ENCODE measurements around the gene TBC1D8.
A peak's percentile ranks its signal among the peaks of the same experiment; 100 is the strongest.

TBC1D8 gene

DNA sequence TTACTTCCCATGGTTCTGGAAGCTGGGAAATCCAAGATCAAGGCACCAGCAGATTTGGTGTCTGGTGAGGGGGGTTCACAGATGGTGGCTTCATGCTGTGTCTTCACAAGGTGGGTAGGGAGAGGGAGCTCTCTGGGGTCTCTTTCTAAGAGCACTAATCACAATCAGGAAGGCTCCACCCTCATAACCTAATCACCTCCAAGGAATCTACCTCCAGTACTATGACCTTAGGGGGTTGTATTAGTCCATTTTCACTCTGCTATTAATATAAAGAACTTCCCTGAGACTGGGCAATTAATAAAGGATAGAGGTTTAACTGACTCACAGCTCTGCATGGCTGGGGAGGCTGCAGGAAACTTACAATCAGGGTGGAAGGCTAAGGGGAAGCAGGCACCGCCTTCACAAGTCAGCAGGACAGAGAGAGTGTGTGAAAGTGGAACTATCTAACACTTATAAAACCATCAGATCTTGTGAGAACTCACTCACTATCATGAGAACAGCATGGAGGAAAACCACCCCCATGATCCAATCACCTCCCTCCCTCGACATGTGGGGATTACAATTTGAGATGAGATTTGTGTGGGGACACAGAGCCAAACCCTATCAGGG lies 17.6 kb downstream of the TBC1D8 start:
- no peak for DNase-seq

DNA sequence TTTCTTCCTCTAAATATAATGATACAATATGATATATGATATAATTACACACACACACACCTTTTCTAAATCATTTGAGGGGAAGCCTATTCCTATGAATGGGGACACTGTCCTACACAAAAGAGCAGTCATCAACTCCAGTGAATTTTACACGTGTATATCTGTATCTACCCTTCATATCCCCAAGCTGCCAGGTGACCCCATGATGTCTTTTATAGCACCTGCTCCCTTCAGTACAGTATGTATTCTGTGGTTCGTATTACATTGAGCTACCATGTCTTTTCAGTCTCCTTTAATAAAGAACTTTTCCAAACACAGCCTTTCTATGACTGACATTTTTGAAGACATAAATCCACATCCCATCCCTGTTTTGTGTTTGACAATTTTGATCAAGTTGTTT lies 19.0 kb downstream of the TBC1D8 start:
- no peak for DNase-seq

DNA sequence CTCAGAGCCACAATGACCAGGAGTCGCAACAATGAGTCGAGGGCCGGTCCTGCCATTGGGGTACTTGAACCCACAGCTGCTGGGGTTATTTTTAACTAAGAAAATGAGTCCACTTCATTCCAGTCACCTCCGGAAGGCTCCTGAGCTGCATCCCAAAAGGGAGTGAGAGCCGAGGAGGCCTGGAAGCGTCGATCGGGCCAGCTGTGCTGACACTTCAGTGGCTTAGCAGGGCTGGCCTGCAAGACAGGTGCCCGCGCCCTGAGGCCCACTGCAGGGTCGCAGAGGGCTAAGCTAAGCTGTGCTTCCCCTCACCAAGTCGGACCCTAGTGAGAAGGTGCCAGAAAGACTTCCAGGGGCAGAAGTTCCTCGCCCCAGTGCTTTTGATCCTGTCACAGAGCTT lies 21.1 kb downstream of the TBC1D8 start:
- no peak for DNase-seq

DNA sequence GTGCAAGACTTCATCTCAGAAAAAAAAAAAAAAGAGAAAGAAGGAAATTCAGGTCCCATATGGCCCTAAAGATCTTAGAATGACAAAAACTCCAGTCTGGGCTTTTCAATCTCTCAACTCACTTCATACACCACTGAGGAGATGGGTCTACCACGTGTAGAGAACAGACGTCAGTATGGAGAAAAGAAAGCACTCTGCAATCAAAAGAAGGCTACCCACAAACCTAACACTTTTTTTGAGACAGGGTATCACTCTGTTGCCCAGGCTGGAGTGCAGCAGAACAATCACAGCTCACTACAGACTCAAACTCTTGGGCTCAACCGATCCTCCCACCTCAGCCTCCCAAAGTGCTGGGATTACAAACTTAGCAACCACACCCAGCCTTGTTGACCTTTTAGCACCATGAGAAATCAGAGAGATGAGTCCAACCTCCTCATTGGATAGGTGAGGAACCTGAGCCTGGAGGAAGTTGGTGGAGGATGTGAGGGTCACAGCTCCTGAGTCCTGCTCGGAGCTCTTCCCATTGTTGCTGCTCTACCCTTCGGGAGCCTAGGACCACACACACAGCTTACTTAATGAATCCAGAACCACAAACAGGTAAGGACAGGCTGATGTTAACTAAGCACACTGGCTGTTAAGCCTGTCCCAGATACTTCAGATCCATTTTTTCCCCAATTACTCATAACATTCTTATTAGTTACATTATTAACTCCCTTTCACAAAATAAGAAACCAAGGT lies 23.7 kb downstream of the TBC1D8 start:
- no peak for DNase-seq

DNA sequence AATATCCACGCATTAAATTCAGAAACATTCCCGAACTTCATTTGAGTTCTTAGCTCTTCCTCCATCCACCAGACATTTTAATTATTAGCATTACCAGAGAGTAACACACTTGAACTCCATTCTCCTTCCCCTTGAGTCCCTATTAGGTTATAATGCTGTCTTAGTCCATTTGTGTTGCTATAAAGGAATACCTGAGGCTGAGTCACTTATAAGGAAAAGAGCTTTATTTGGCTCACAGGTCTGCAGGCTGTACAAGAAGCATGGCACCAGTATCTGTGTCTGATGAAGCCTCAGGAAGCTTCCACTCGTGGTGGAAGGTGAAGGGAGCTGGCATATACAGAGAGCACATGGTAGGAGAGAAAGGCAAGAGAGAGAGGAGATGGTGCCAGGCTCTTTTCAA lies 25.4 kb downstream of the TBC1D8 start:
- no peak for DNase-seq

DNA sequence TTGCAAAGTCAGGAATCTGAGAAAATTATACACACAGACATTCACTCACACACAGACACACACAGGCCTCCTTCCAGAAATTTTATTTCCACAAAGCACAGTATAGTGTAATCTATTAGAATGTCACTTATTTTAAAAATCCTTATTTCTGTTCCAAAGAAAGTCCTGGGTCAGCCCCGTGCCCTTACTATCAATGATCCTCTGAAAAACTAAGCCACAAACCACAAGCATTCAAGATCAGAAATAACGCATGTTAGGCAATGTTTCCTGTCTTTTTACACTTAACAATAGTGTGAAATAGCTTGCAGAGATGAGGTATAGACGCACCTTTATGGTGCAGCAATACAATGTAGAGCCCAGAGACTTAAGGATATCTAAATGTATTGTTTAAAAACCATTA lies 25.8 kb downstream of the TBC1D8 start:
- no peak for DNase-seq

DNA sequence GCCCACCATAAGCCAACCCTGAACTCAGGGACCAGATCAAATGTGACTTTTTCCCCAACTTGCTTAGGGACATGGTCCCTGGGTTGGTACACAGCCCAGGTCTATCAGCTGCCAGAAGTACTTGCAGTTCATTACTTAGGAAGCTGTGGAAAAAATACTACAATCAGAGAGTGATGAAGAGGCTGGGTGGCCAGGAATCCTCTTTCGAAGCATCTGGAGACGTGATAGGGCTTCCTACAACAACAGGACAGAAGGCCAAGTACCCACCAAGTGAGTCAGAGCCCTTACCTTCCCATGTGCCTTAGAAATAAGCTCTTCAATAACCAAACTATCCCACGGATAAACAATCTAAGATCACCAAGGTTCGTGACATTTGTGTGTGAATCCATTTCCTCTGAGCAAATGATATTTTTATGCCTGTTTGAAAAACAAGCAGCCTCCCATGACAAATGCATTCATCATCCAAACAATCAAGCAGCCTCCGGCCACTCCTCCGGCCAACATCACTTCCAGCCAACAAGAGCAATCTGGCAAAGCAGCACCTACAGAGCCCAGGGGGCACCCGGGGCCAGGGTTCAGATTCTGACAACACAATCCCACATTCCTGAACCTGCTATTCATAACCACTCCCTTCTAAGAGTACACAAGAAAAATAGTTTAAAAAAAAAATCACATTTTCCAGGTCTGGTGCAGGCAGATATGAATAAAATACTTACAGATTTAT lies 26.4 kb downstream of the TBC1D8 start:
- peak; percentile 74 for DNase-seq

DNA sequence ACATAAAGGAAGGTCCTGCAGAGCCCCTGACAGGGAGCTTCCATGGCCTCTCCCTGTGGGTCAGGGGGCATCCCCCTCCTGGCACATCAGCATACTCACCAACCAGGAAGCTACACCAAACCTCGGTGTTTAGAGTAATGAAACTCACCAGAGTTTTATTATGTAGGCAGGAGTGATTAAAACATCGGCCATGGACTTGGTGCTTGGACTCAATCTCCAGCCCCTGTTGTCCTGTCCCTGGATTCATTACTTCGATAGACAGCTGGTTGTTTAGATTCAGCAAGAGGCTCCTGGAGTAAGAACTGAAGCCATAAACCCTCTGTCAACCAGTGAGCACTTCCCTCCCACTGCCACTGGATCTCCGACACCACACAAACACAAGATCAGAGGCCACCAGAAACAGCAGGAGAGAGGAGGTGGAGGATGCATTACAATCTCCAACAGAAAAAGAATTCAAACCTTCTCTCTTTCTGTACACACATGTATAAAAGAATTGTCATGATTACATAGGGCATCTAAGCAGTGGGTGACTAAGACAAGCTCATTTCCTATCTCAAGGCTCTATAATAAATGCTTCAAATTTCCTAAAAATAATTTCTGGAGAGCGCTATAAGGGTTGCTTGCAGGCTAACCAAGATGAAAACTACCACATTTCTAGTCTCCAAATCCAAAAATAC lies 27.2 kb downstream of the TBC1D8 start:
- DNase-seq, result no peak

DNA sequence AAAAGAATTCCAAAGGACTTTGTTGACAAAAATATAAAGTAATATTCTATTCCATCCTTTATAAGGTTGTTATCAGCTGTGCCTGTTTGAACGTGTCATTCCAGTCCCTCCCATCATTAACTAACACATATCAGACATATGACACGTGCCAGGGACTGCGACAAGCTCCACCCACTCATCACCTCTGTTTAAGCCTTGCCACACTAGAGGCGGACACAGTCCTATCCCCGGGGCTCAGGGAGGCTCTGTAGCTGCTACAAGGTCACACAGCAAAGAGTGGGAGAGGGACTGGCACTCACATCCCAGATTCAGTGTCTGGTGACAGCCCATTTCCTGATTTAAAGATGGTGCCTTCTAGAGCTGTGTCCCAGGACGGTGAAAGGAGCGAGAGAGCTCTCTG lies 30.0 kb downstream of the TBC1D8 start:
- DNase-seq, result no peak

DNA sequence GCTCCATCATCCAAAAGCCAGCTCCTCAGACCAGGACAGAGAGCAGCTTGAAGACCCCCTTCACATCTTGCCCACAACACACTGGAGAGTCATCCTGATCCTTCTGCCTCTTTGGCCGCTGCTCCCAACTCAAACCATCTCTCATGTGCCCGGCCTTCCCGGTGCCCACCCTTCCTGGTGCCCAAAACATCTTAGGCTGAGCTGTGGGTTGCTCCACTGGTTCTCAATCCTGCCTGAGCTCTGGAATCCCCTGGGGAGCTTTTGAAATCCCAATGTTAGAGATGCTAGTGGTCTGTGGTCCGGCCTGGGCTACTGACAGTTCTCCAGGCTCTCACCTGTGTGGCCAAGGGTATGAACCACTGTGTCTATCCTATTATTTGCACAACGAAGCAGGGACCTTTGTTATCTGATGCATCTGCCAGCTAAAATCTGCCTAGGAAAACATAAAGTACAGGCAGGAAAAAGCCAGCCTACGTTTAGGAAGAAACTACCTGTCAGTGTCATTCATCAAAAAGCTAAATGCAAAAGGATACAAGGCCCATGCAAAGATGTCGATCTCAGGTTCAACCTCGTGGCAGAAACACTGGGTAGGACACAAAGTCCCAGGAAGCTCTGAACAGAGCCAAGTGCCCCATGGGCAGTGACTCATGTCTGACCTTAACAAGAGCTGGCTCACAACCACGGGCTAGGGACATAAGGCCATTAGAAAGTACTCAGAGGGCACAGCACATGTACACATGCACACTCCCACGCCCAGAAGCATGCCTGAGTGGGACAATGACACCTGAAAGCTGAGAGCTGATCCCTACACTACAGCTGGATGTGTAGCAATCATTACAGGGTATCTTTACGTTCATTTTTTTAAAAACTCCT lies 30.8 kb downstream of the TBC1D8 start:
- peak; percentile 82 for DNase-seq

DNA sequence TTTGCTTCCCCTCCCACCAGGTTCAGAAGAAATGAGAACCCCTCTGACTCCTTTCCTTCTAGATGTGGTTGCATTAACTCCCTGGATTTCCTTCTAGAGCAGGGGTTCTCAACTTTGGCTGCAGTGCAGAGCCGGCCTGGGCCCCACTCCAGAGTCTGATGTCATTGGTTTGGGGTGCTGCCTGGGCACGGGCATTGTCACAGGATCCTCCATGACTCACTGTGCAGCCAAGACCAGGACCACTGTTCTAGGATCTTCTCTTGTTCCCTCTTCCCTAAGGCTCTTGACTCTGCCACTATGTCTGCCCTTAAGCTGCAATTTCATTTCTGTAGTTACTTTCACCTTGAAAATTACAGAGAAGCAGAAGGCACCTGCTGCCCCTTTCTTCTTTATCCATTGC lies 31.8 kb downstream of the TBC1D8 start:
- DNase-seq, result no peak

DNA sequence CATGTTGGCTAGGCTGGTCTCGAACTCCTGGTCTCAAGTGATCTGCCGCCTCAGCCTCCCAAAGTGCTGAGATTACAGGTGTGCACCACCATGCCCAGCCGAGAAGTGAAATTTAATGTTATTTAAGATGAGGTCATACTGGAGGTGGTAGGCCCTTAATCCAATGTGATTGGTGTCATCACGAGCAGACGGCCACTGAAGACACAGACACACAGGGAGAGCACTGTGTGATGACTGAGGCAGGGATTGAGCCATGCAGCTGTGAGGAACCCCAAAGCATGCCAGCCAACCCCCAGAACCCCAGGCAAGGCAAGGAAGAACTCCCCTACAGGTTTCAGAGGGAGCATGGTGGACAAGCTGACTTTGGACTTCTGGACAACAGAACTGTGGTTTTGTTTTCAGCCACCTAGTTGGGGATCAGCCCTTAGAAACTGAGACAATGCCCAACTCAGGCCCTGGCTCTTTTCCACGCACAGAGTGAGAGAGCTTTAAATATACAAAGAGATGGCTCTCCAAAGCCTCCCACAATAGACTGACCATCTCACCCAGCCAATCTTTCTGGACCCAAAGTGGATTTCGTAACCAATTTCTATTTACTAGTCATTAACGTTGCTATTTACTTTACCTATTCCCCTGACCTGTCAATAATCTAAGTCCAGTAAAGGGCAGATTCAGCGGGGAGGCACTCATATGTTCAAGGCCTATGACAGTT lies 34.2 kb downstream of the TBC1D8 start:
- no peak for DNase-seq

DNA sequence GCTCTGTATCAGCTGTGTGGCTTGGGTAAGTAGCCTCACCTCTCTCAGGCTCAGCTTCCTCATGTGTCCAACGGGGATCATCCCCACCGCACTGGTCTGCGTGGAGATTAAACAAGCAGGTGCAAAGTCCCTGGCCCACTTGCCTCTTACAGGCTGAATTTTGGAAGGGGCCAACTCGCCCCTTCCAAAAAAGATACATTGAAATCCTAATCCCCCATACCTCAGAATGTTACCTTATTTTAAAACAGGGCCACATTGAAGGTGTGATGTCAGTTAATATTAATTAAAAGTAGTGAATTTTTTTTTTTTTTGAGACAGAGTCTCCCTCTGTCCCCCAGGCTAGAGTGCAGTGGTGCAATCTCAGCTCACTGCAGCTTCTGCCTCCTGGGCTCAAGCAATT lies 34.8 kb downstream of the TBC1D8 start:
- no peak for DNase-seq

DNA sequence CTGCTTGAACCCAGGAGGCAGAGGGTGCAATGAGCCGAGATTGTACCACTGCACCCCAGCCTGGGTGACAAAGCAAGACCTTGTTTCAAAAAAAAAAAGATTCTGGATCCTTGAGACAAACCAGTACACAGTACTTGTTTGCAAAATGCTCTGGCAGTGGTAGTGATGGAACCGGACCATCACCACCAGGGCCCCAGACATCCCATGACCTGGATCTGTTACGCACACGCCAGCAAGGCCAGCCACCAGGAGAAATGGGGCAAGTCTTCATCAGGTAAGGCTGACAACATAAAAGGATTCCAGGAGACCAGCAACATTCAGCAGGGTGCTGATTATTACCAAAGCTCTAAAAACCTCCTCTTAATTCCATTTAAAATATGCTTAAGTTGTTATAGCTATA lies 35.5 kb downstream of the TBC1D8 start:
- no peak for DNase-seq

DNA sequence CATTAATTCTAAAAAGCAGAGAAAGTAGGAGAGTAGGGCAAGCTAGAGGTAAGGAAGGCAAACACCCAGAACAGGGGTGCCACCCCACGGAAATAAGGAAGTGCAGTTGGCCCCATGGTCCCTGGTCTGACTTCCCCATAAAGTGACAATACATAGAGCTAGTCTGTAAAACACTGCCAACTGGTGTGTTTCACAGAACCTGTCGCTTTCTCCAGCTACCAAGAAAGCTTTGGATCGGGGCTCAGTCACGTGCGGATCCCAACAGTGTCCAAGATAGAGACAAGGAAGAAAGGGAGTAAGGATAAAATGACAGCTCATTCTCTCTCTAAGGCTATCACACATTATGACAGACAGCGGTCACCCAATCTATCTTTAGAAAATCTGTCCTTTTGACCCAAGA lies 36.4 kb downstream of the TBC1D8 start:
- DNase-seq, result no peak

DNA sequence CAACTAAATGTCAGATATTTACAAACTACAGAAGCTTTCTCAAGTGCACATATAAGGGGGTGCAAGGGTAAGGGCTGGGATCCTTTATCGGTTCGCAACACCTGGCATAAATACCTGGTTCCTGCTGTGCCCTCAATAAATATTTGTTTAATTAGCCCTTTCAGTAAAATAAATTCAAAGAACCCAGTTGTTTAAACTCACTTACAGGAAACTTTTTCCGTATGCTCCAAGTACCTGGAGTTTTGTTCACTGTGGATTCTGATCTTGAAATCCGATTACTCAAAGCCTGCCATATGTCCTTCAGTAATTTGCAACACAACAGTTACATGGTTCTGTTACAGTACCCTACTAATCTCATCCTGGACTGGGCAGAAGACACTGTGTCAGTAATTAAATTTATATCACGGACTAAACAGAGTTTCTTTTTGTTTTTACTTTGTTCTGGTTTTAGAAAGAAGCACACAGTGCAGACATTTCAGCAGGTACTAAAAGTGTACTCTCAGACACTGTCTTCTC lies 36.9 kb downstream of the TBC1D8 start:
- DNase-seq, result no peak

DNA sequence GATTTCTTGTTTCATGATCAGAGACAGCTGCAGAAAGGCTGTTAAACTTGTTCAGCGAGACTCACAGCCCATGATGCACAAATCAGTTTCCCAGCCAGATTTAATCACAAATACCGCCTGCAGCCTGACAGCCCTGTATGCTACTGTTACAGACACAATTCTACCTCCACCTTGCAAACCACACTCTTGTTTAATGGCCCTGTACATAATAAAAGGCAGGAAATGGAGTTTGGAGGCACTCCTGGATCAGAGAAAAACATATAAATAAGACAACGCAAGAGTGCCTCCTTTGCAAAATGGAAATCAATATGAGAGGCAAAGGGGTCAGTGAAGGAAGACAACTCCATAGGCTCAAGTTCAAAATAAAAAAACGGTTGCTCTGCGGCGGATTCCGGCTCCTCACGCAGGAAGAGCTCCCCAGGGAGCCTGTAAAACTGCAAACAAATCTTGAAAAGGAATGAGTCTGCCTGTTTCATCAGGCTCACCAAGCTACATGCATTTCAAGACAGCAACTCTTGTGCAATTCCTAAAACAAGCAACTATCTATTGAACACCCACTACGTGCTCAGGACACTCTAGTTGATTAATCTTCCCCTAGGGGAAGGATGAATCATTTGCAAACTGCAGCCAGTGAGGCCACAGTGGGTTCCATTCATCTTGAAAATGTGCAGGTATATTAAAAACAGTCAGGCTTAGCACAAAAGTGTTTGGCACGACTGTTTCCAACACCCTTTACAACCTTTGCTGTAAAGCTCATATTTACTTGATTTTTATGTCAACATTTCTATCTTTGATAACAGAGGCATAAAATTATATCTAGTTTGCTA lies 37.5 kb downstream of the TBC1D8 start:
- DNase-seq, result peak; percentile 82

DNA sequence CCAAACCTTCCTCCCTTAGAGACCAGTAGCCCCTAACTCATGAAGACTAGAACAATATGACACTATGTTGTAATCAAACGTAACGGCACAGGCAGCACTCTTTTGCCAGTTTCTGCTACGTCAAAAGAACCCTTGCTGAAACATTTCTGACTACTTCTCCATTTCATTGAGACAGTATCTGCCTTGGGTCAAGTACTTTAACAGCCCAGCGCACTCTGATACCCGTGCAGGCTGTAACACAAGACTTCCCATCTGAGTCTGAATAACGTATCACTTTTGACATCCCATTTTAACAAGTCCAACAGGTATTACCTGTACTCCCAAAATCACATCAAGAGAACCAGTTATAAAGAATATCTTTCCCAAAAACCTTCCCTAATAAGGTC lies 38.4 kb downstream of the TBC1D8 start:
- no peak for DNase-seq

DNA sequence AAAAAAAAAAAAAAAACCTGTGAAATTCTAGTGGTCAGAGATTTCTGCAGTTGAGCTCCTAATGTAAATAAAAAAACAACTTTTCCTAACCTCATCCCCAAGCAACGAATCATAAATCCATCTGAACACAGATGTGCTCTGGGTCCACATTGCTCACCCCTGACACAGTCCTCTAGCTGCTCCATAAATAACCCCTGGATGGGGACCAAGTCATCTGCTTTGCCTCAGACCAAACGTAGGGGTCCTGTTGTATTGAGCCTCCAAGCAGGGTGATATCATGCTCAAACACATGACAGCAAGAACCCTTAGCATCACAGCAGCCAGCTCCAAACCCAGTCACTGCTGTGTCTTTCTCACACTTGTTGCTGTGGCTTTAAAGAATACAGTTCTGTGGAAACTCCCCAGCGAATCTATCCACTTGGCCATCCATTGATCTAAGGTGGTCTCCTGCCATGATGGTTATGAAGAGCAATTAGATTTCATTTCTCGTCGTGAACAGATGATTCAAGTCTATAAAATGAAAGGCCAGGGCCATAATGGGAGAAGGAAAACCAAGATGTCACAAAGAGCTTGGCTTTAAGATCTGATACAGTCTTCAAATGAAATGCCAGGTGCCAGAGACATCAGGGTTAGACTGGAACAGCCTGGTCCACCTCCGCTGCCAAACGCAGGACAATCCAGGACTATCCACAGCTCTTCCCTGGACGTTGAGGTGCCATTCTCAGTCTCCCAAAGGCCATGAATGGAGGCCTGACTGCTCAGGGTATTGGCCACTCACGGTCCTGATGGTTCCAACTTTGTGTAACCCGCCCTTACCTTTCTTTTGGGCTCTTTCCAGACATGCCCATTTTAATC lies 39.0 kb downstream of the TBC1D8 start:
- no peak for DNase-seq
